ENCODE results near the gene NSD2.
"Not testable (repeated sequence)": the region's sequence is repeated elsewhere in the genome, so short reads cannot be mapped to it uniquely, and the experiment has no call there.

The NSD2 gene

GRCh38 chr4:1899149-1900086, 28.2 kb downstream of the NSD2 start:
- no peaks in the 10 kb centered on the region for H3K9me3 ChIP-seq (ENCODE audit: control insufficient read depth in 2 of 2, low read length in 2 of 2)
- H3K9ac ChIP-seq (ENCODE audit: low read length in 2 of 2), result no peak overlapping the region
- no peaks in the 10 kb centered on the region for H3K4me1 ChIP-seq (ENCODE audit: control insufficient read depth, insufficient read depth, low read length)
- H3K27ac ChIP-seq (ENCODE audit: low read length), result no peak overlapping the region
- no peak overlapping the region for H3K4me3 ChIP-seq (ENCODE audit: low read length in 2 of 2)
- H3K36me3 ChIP-seq (ENCODE audit: control insufficient read depth in 2 of 2, insufficient read depth in 2 of 2, low read length in 2 of 2), result peaks cover 11 to 21% of the 10 kb centered on the region in 2 donors
- no peaks in the 10 kb centered on the region for H3K27me3 ChIP-seq (ENCODE audit: control insufficient read depth in 1 of 2, insufficient read depth in 2 of 2, low read length in 2 of 2)

DNA sequence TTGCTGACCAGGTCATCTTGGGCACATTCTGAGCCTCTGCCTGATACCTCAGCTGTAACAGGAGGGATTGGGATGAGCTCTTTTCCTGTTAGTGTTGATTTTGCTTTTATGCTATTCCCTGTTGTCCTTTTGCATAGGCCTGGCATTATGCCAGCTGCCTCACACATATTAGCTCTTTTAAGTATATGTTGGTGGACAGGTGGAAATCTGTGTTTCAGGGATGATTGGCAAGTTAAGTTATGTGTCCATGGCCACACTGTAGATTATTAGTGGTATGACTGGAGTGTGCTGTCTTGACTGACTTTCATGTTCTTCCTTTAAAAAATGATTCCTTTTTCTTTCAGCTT, 28.9 kb downstream of the NSD2 start:
- peaks cover 11 to 22% of the 10 kb centered on the region in 2 donors for H3K36me3 ChIP-seq (ENCODE audit: control insufficient read depth in 2 of 2, insufficient read depth in 2 of 2, low read length in 2 of 2)
- H3K9me3 ChIP-seq (ENCODE audit: control insufficient read depth in 2 of 2, low read length in 2 of 2), result no peaks in the 10 kb centered on the region
- no peaks in the 10 kb centered on the region for H3K27me3 ChIP-seq (ENCODE audit: control insufficient read depth in 1 of 2, insufficient read depth in 2 of 2, low read length in 2 of 2)
- no peak overlapping the region for H3K9ac ChIP-seq (ENCODE audit: low read length in 2 of 2)
- H3K4me3 ChIP-seq (ENCODE audit: low read length in 2 of 2), result no peak overlapping the region
- H3K4me1 ChIP-seq (ENCODE audit: control insufficient read depth, insufficient read depth, low read length), result no peaks in the 10 kb centered on the region
- no peak overlapping the region for H3K27ac ChIP-seq (ENCODE audit: low read length)

- Histone ChIP-seq H3K36me3 (ENCODE audit: control insufficient read depth in 2 of 2, insufficient read depth in 2 of 2, low read length in 2 of 2) (peaks cover 11 to 24% of the 10 kb centered on the region in 2 donors), H3K9me3 (ENCODE audit: control insufficient read depth in 2 of 2, low read length in 2 of 2) (no peaks in the 10 kb centered on the region), H3K27me3 (ENCODE audit: control insufficient read depth in 1 of 2, insufficient read depth in 2 of 2, low read length in 2 of 2) (no peaks in the 10 kb centered on the region), H3K27ac (ENCODE audit: low read length) (no peak overlapping the region), H3K4me3 (ENCODE audit: low read length in 2 of 2) (no peak overlapping the region), H3K4me1 (ENCODE audit: control insufficient read depth, insufficient read depth, low read length) (no peaks in the 10 kb centered on the region), H3K9ac (ENCODE audit: low read length in 2 of 2) (no peak overlapping the region)
Observed at GRCh38 chr4:1900624-1901023, 29.4 kb downstream of the NSD2 start.

- no peaks in the 10 kb centered on the region for H3K27me3 ChIP-seq (ENCODE audit: control insufficient read depth in 1 of 2, insufficient read depth in 2 of 2, low read length in 2 of 2)
- H3K9me3 ChIP-seq (ENCODE audit: control insufficient read depth in 2 of 2, low read length in 2 of 2), result no peaks in the 10 kb centered on the region
- no peak overlapping the region for H3K4me3 ChIP-seq (ENCODE audit: low read length in 2 of 2)
- H3K27ac ChIP-seq (ENCODE audit: low read length), result no peak overlapping the region
- no peak overlapping the region for H3K9ac ChIP-seq (ENCODE audit: low read length in 2 of 2)
- no peaks in the 10 kb centered on the region for H3K4me1 ChIP-seq (ENCODE audit: control insufficient read depth, insufficient read depth, low read length)
- H3K36me3 ChIP-seq (ENCODE audit: control insufficient read depth in 2 of 2, insufficient read depth in 2 of 2, low read length in 2 of 2), result peaks cover 11 to 27% of the 10 kb centered on the region in 2 donors
Observed at GRCh38 chr4:1901127-1901526, 29.9 kb downstream of the NSD2 start.

DNA sequence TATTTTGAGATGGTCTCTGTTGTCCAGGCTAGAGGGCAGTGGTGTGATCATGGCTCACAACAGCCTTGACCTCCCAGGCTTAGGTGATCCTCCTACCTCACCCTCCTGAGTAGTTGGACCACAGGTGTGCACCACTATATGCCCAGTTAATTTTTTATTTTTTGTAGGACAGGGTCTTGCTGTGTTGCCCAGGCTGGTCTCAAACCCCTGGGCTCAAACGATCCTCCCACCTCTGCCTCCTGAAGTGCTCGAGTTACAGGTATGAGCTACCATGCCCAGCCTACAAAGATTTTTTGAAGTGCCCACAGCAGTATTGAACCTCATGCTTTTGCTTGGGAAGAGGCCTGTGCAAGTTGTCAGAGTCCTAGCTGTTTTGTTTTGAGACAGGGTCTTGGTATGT, 31.1 kb downstream of the NSD2 start:
- H3K36me3 ChIP-seq (ENCODE audit: control insufficient read depth in 2 of 2, insufficient read depth in 2 of 2, low read length in 2 of 2), result peaks cover 11 to 27% of the 10 kb centered on the region in 2 donors
- no peaks in the 10 kb centered on the region for H3K4me1 ChIP-seq (ENCODE audit: control insufficient read depth, insufficient read depth, low read length)
- no peak overlapping the region for H3K27ac ChIP-seq (ENCODE audit: low read length)
- no peaks in the 10 kb centered on the region for H3K9me3 ChIP-seq (ENCODE audit: control insufficient read depth in 2 of 2, low read length in 2 of 2)
- no peak overlapping the region for H3K4me3 ChIP-seq (ENCODE audit: low read length in 2 of 2)
- H3K9ac ChIP-seq (ENCODE audit: low read length in 2 of 2), result no peak overlapping the region
- H3K27me3 ChIP-seq (ENCODE audit: control insufficient read depth in 1 of 2, insufficient read depth in 2 of 2, low read length in 2 of 2), result no peaks in the 10 kb centered on the region

DNA sequence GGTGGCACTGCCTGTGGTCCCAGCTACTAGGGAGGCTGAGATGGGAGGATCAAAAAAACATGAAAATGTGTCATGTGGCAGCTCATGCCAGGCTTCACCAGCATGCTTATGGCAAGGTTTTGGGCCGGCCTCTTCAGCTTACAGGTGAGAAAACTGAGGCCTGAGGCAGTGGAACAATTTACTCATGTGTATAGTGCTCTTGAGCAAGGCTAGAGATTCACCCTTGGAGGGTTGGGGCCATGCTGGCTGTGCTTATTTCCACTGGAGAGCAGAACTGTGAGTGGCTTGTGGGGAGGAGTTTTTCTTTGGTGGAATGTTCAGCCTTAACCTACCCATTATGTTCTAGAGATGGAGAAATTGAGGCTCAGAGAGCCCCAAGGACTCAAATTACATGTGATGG, 31.8 kb downstream of the NSD2 start:
- H3K9me3 ChIP-seq (ENCODE audit: control insufficient read depth in 2 of 2, low read length in 2 of 2), result no peaks in the 10 kb centered on the region
- no peak overlapping the region for H3K27ac ChIP-seq (ENCODE audit: low read length)
- peaks cover 11 to 31% of the 10 kb centered on the region in 2 donors for H3K36me3 ChIP-seq (ENCODE audit: control insufficient read depth in 2 of 2, insufficient read depth in 2 of 2, low read length in 2 of 2)
- no peak overlapping the region for H3K9ac ChIP-seq (ENCODE audit: low read length in 2 of 2)
- no peaks in the 10 kb centered on the region for H3K27me3 ChIP-seq (ENCODE audit: control insufficient read depth in 1 of 2, insufficient read depth in 2 of 2, low read length in 2 of 2)
- no peaks in the 10 kb centered on the region for H3K4me1 ChIP-seq (ENCODE audit: control insufficient read depth, insufficient read depth, low read length)
- H3K4me3 ChIP-seq (ENCODE audit: low read length in 2 of 2), result no peak overlapping the region

- Histone ChIP-seq H3K4me1 (ENCODE audit: control insufficient read depth, insufficient read depth, low read length) (no peaks in the 10 kb centered on the region), H3K27ac (ENCODE audit: low read length) (no peak overlapping the region), H3K36me3 (ENCODE audit: control insufficient read depth in 2 of 2, insufficient read depth in 2 of 2, low read length in 2 of 2) (peaks cover 11 to 31% of the 10 kb centered on the region in 2 donors), H3K27me3 (ENCODE audit: control insufficient read depth in 1 of 2, insufficient read depth in 2 of 2, low read length in 2 of 2) (no peaks in the 10 kb centered on the region), H3K9ac (ENCODE audit: low read length in 2 of 2) (no peak overlapping the region), H3K9me3 (ENCODE audit: control insufficient read depth in 2 of 2, low read length in 2 of 2) (no peaks in the 10 kb centered on the region), H3K4me3 (ENCODE audit: low read length in 2 of 2) (no peak overlapping the region)
Observed at GRCh38 chr4:1904042-1904441, 32.8 kb downstream of the NSD2 start.

DNA sequence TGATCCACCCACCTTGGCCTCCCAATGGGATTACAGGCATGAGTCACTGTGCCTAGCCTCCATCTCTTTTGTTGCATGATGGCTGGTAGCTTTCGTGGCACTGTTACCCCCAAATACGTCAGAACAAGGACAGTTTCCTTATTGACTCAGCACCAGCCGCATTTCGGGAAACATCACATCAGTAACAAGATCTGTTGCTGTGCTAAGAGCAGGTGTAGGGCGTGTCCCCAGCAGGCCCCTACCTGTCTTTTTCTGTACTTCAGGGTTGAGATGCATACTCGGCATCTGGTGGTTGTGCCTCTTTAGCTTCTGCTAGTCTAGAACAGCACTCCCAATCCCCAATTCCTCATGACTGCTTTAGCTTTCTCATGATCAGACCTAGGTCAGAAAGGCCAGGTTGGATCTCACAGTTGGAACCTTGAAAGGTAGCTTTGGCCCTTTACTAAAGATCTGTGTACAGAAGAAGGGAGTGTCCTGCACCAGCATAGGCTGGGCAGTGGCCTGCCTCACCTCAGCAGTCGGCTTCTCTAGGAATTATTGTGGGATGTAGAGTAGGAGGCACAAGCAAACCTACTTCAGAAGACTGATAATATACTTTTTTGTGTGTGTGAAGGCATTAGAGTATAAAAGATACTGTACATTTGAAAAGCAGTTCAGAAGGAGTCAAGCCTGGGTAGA, 36.8 kb downstream of the NSD2 start:
- H3K27me3 ChIP-seq (ENCODE audit: control insufficient read depth in 1 of 2, insufficient read depth in 2 of 2, low read length in 2 of 2), result no peaks in the 10 kb centered on the region
- no peak overlapping the region for H3K27ac ChIP-seq (ENCODE audit: low read length)
- no peak overlapping the region for H3K9ac ChIP-seq (ENCODE audit: low read length in 2 of 2)
- no peak overlapping the region for H3K4me3 ChIP-seq (ENCODE audit: low read length in 2 of 2)
- no peaks in the 10 kb centered on the region for H3K9me3 ChIP-seq (ENCODE audit: control insufficient read depth in 2 of 2, low read length in 2 of 2)
- H3K36me3 ChIP-seq (ENCODE audit: control insufficient read depth in 2 of 2, insufficient read depth in 2 of 2, low read length in 2 of 2), result peaks cover 0 to 18% of the 10 kb centered on the region in 2 donors
- no peaks in the 10 kb centered on the region for H3K4me1 ChIP-seq (ENCODE audit: control insufficient read depth, insufficient read depth, low read length)

DNA sequence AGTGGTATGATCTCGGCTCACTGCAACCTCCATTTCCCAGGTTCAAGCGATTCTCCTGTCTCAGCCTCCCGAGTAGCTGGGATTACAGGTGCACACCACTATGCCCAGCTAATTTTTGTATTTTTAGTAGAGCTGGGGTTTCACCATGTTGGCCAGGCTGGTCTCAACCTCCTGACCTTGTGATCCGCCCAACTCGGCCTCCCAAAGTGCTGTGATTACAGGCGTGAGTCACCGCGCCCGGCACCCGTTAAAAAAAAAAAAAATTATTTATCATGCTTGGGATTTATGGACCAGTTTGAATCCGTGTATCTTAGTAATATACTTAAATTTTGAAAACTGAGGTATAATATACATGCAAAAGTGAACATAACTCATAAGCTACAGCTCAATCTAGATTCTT, 38.5 kb downstream of the NSD2 start:
- peaks cover 0 to 14% of the 10 kb centered on the region in 2 donors for H3K36me3 ChIP-seq (ENCODE audit: control insufficient read depth in 2 of 2, insufficient read depth in 2 of 2, low read length in 2 of 2)
- not testable (repeated sequence) for H3K4me1 ChIP-seq (ENCODE audit: control insufficient read depth, insufficient read depth, low read length); H3K9ac ChIP-seq (ENCODE audit: low read length in 2 of 2); H3K4me3 ChIP-seq (ENCODE audit: low read length in 2 of 2); H3K27ac ChIP-seq (ENCODE audit: low read length); H3K9me3 ChIP-seq (ENCODE audit: control insufficient read depth in 2 of 2, low read length in 2 of 2); H3K27me3 ChIP-seq (ENCODE audit: control insufficient read depth in 1 of 2, insufficient read depth in 2 of 2, low read length in 2 of 2)

GRCh38 chr4:1910643-1911042, 39.5 kb downstream of the NSD2 start:
- Histone ChIP-seq H3K36me3 (ENCODE audit: control insufficient read depth in 2 of 2, insufficient read depth in 2 of 2, low read length in 2 of 2) (peaks cover 2 to 13% of the 10 kb centered on the region in 2 donors), H3K27ac (ENCODE audit: low read length) (no peak overlapping the region), H3K4me1 (ENCODE audit: control insufficient read depth, insufficient read depth, low read length) (no peaks in the 10 kb centered on the region), H3K4me3 (ENCODE audit: low read length in 2 of 2) (no peak overlapping the region), H3K27me3 (ENCODE audit: control insufficient read depth in 1 of 2, insufficient read depth in 2 of 2, low read length in 2 of 2) (no peaks in the 10 kb centered on the region), H3K9me3 (ENCODE audit: control insufficient read depth in 2 of 2, low read length in 2 of 2) (no peaks in the 10 kb centered on the region), H3K9ac (ENCODE audit: low read length in 2 of 2) (no peak overlapping the region)

DNA sequence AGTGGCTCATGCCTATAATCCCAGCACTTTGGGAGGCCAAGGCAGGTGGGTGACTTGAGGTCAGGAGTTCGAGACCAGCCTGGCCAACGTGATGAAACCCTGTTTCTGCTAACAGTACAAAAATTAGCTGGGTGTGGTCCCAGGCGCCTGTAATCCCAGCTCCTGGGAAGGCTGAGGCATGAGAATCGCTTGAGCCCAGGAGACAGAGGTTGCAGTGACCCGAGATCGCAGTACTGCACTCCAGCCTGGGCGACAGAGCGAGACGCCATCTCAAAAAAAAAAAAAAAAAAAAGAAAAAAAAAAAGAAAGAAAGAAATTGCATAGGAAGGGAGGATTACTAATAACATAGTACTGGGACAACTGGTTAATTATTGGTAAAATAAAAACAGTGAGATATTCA, 40.1 kb downstream of the NSD2 start:
- peaks cover 2 to 10% of the 10 kb centered on the region in 2 donors for H3K36me3 ChIP-seq (ENCODE audit: control insufficient read depth in 2 of 2, insufficient read depth in 2 of 2, low read length in 2 of 2)
- H3K4me1 ChIP-seq (ENCODE audit: control insufficient read depth, insufficient read depth, low read length); H3K9ac ChIP-seq (ENCODE audit: low read length in 2 of 2); H3K4me3 ChIP-seq (ENCODE audit: low read length in 2 of 2); H3K27ac ChIP-seq (ENCODE audit: low read length); H3K9me3 ChIP-seq (ENCODE audit: control insufficient read depth in 2 of 2, low read length in 2 of 2); H3K27me3 ChIP-seq (ENCODE audit: control insufficient read depth in 1 of 2, insufficient read depth in 2 of 2, low read length in 2 of 2): not testable (repeated sequence)
